ENCODE data around the gene PIGQ. TPM values are rescaled to one million over a fixed set of nuclear protein-coding genes. Genes with fewer than 3 reads are reported as not detected.
"Not testable (repeated sequence)": the region's sequence is repeated elsewhere in the genome, so short reads cannot be mapped to it uniquely, and the experiment has no call there.

The PIGQ gene
- total and polyA plus RNA-seq, 11 donors: 16.4 to 39.5 (median 22.0) TPM

- no peak for DNase-seq
- Histone ChIP-seq H3K4me1 (peaks cover 0 to 22% (median 5%) of the 10 kb centered on the region in 12 donors), H3K27me3 (no peaks in the 10 kb centered on the region), H3K9me3 (no peaks in the 10 kb centered on the region), H3K27ac (no peak overlapping the region), H3K4me3 (no peak overlapping the region), H3K36me3 (peaks cover 0 to 24% (median 6%) of the 10 kb centered on the region in 9 donors)
- no peak for ATAC-seq
- TF ChIP-seq POLR2A (IDR thresholded peaks at IDR 0.05) (no peak), CTCF (IDR thresholded peaks at IDR 0.05) (no peak)
- WGBS, 4 donors: 94 to 96% (median 96%) methylated on average over 12 of the region's 12 CpGs
- intact Hi-C loops (cut with DNase I): loop anchor here in 1 of 10 donors (5.0 kb wide), 1 partner anchor 36 kb away; the partner anchor contains the start of gene WFIKKN1
These were observed 26.9 kb downstream of the PIGQ start for GRCh38 chr16:596736-597060.

- not testable (repeated sequence) for H3K27me3 ChIP-seq, H3K27ac ChIP-seq, H3K9me3 ChIP-seq, DNase-seq, ATAC-seq, H3K4me3 ChIP-seq
- WGBS, 4 donors: 96 to 98% (median 97%) methylated on average over 6 to 7 of the region's 7 CpGs
- Histone ChIP-seq H3K36me3 (peaks cover 0 to 22% (median 6%) of the 10 kb centered on the region in 9 donors), H3K4me1 (peaks cover 0 to 13% (median 0%) of the 10 kb centered on the region in 12 donors)
- intact Hi-C loops (cut with DNase I): loop anchor here in 1 of 10 donors (5.0 kb wide), 1 partner anchor 35 kb away; the partner anchor contains the start of gene WFIKKN1
These were observed 27.9 kb downstream of the PIGQ start for GRCh38 chr16:597655-598054.

GRCh38 chr16:598823-599739 lies 29.3 kb downstream of the PIGQ start:
- ATAC-seq (no peak), DNase-seq (peak in 1 of 5 donors; percentile 18)
- WGBS, 4 donors: 96 to 97% (median 97%) methylated on average over 36 to 43 of the region's 43 CpGs
- Histone ChIP-seq H3K4me3 (no peak overlapping the region), H3K27me3 (no peaks in the 10 kb centered on the region), H3K4me1 (no peaks in the 10 kb centered on the region), H3K27ac (no peak overlapping the region), H3K36me3 (peaks cover 0 to 16% (median 4%) of the 10 kb centered on the region in 9 donors), H3K9me3 (no peaks in the 10 kb centered on the region)
- TF ChIP-seq CTCF (IDR thresholded peaks at IDR 0.05) (no peak), POLR2A (IDR thresholded peaks at IDR 0.05) (no peak)
- intact Hi-C loops (cut with DNase I): loop anchor here in 1 of 10 donors (5.0 kb wide), 1 partner anchor 33 kb away; the partner anchor contains the start of gene WFIKKN1

GRCh38 chr16:600781-601180 lies 31.0 kb downstream of the PIGQ start:
- Histone ChIP-seq H3K4me1 (peaks cover 0 to 2% (median 0%) of the 10 kb centered on the region in 12 donors), H3K27ac (no peak overlapping the region), H3K36me3 (peaks cover 0 to 16% (median 4%) of the 10 kb centered on the region in 9 donors), H3K9me3 (peaks cover 0 to 7% (median 0%) of the 10 kb centered on the region in 12 donors), H3K27me3 (no peaks in the 10 kb centered on the region), H3K4me3 (no peak overlapping the region)
- no peak for ATAC-seq
- DNase-seq: peak in 1 of 5 donors; percentile 12
- 53 to 64% (median 57%) methylated on average over 7 of the region's 7 CpGs for WGBS, 4 donors
- intact Hi-C loops (cut with DNase I): no loop called here
- peak in 1 of 12 donors; percentile 11 for TF ChIP-seq CTCF (IDR thresholded peaks at IDR 0.05)
- no peak for TF ChIP-seq POLR2A (IDR thresholded peaks at IDR 0.05)

Data from heart left ventricle (tissue), 16 donors.